Measurements from ENCODE around the gene KCNG2.

DNA sequence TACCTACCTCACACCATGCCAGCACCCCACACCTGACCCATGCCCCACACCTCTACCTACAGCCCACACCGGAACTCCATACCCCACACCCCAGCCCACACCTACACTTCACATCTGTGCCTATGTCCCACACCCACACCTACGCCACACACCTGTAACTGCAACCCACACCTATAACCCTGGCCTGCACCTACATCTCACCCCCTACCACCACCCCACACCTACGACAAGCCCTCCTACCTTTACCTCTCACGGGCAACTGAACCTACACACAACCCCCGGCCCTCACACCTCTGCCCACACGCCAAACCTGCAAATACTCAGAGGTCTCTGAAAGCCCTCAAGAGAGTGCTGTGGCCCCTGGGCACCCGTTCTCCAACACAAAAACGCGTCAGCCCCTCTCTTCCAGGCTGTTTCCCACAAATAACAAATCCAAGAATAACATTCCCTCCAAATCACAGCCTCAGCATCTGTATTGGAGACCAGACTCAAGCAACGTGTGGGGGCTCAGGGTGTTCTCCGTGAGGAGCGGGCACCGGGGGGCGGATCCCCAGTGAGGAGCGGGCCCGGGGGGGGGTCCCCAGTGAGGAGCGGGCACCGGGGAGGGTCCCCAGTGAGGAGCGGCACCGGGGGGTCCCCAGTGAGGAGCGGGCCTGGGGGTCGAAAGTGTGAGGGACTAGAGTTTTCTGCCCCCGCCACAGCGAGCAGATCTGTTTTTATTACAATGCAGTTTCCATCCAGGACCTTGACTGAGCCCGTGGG is 120.3 kb downstream of the KCNG2 start:
- TF ChIP-seq, protein P1, sequence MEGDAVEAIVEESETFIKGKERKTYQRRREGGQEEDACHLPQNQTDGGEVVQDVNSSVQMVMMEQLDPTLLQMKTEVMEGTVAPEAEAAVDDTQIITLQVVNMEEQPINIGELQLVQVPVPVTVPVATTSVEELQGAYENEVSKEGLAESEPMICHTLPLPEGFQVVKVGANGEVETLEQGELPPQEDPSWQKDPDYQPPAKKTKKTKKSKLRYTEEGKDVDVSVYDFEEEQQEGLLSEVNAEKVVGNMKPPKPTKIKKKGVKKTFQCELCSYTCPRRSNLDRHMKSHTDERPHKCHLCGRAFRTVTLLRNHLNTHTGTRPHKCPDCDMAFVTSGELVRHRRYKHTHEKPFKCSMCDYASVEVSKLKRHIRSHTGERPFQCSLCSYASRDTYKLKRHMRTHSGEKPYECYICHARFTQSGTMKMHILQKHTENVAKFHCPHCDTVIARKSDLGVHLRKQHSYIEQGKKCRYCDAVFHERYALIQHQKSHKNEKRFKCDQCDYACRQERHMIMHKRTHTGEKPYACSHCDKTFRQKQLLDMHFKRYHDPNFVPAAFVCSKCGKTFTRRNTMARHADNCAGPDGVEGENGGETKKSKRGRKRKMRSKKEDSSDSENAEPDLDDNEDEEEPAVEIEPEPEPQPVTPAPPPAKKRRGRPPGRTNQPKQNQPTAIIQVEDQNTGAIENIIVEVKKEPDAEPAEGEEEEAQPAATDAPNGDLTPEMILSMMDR (IDR thresholded peaks at IDR 0.05): no peak
- no peak for TF ChIP-seq POLR2A (IDR thresholded peaks at IDR 0.05)
